ENCODE data around the gene ZNF516. TPM values are rescaled to one million over a fixed set of nuclear protein-coding genes. Genes with fewer than 3 reads are reported as not detected.
A peak's percentile ranks its signal among the peaks of the same experiment; 100 is the strongest.

Gene ZNF516
- total RNA-seq, 6 experiments from 2014 or later, result 34.6 to 52.2 (median 42.2) TPM

DNA sequence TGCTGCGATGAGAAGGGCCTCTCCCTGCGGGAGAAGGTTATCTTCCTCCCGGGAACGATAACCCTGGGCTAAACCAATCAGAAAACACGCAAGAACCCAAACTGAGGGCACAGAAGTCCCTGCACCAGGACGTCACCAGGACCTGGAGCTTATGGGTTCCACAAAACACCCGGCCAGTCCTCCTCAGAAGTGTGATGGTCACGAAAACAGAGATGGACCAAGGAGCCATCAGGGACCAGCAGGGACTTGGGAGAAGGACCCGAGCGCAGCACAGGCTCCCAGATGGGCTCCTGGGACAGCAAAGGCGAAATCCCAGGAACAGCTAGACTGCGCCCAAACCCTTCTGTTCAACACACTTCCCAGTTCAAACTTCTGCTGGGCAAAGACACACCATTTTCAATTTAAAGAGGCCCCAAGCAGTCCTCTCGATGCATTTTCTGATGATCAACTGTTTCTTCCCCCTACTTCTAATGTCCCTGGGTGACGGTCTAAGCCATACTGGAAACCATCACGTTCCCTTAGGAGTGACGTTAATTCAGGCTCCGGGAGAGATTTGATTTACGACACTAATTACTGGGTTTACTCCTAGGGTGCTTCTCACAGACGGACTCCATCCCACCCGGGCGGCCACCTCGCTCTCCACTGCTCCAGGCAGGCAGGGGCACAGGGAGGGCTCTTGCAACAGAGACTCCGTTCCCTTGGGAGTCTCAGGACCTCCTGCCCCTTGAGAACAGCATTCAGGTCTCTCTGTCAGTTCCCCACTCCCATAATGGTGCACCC is 29.2 kb downstream of the ZNF516 start:
- DNase-seq, result no peak
- TF ChIP-seq, protein P1, sequence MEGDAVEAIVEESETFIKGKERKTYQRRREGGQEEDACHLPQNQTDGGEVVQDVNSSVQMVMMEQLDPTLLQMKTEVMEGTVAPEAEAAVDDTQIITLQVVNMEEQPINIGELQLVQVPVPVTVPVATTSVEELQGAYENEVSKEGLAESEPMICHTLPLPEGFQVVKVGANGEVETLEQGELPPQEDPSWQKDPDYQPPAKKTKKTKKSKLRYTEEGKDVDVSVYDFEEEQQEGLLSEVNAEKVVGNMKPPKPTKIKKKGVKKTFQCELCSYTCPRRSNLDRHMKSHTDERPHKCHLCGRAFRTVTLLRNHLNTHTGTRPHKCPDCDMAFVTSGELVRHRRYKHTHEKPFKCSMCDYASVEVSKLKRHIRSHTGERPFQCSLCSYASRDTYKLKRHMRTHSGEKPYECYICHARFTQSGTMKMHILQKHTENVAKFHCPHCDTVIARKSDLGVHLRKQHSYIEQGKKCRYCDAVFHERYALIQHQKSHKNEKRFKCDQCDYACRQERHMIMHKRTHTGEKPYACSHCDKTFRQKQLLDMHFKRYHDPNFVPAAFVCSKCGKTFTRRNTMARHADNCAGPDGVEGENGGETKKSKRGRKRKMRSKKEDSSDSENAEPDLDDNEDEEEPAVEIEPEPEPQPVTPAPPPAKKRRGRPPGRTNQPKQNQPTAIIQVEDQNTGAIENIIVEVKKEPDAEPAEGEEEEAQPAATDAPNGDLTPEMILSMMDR (IDR thresholded peaks at IDR 0.05), result no peak
- H3K27me3 Mint-ChIP-seq (ENCODE audit: insufficient read depth), result no peaks in the 10 kb centered on the region
- peaks cover 47% of the 10 kb centered on the region for H3K4me1 Mint-ChIP-seq (ENCODE audit: low read depth)
- H3K4me3 Mint-ChIP-seq, result no peak overlapping the region
- H3K9me3 Mint-ChIP-seq, result no peaks in the 10 kb centered on the region
- H3K36me3 Mint-ChIP-seq (ENCODE audit: low read depth), result peaks cover 21% of the 10 kb centered on the region
- no peak overlapping the region for H3K27ac Mint-ChIP-seq

DNA sequence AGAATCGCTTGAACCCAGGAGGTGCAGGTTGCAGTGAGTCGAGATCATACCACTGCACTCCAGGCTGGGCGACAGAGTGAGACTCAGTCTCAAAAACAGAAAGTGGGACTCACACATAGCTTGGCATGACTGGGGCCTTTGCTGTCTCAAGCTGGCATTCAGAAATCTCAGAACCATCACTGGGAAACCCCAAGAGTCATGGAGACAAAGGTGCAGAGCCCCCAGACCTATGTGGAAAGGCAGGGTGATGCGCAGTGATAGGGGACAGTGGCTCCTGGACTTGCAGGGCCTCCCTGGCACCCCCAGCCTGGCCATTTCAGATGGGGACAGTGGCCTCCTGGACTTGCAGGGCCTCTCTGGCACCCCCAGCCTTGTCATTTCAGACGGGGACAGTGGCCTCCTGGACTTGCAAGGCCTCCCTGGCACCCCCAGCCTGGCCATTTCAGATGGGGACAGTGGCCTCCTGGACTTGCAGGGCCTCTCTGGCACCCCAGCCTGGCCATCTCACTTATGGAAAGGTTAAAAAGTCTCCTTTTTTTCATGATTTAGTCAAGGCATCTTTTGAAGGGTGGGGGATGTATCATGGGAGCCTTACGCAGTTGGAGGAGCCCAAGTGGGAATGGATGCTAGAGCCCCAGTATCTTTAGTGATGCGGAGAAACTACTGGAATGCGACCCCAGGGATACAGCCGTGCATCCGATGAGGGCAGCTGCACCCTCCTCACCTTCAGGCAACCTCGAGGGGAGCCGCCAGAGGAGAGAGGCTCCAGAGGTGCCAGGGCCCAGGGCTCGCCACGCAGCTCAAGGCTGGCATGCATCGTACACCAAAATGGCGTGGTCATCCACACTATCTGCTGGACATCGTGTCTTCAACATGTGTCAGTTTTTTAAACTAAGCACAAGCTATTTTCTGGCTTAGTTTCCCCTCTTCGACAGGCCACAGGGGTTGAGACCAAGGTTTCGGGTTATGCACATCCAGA is 30.5 kb downstream of the ZNF516 start:
- Mint-ChIP-seq H3K4me1 (ENCODE audit: low read depth) (peaks cover 47% of the 10 kb centered on the region), H3K36me3 (ENCODE audit: low read depth) (peaks cover 22% of the 10 kb centered on the region), H3K4me3 (no peak overlapping the region), H3K27me3 (ENCODE audit: insufficient read depth) (no peaks in the 10 kb centered on the region; the same call in 1 of the 2 replicates), H3K27ac (no peak overlapping the region), H3K9me3 (no peaks in the 10 kb centered on the region)
- TF ChIP-seq, protein P1 (IDR thresholded peaks at IDR 0.05), result no peak
- DNase-seq, result no peak

GRCh38 chr18:76463872-76464271 is 31.2 kb downstream of the ZNF516 start:
- Mint-ChIP-seq H3K4me1 (ENCODE audit: low read depth) (peaks cover 47% of the 10 kb centered on the region), H3K36me3 (ENCODE audit: low read depth) (peaks cover 29% of the 10 kb centered on the region), H3K27ac (no peak overlapping the region), H3K27me3 (ENCODE audit: insufficient read depth) (no peaks in the 10 kb centered on the region; the same call in 1 of the 2 replicates), H3K9me3 (no peaks in the 10 kb centered on the region), H3K4me3 (no peak overlapping the region)
- DNase-seq, result no peak
- TF ChIP-seq, protein P1 (IDR thresholded peaks at IDR 0.05), result no peak

GRCh38 chr18:76463358-76463757 is 31.7 kb downstream of the ZNF516 start:
- peaks cover 33% of the 10 kb centered on the region for H3K36me3 Mint-ChIP-seq (ENCODE audit: low read depth)
- DNase-seq, result no peak
- TF ChIP-seq, protein P1 (IDR thresholded peaks at IDR 0.05), result no peak
- peaks cover 47% of the 10 kb centered on the region for H3K4me1 Mint-ChIP-seq (ENCODE audit: low read depth)
- no peak overlapping the region for H3K4me3 Mint-ChIP-seq
- no peaks in the 10 kb centered on the region for H3K9me3 Mint-ChIP-seq
- H3K27ac Mint-ChIP-seq, result peak overlapping the region; percentile 55; the same call in 1 of the 2 replicates
- no peaks in the 10 kb centered on the region; the same call in 1 of the 2 replicates for H3K27me3 Mint-ChIP-seq (ENCODE audit: insufficient read depth)

DNA sequence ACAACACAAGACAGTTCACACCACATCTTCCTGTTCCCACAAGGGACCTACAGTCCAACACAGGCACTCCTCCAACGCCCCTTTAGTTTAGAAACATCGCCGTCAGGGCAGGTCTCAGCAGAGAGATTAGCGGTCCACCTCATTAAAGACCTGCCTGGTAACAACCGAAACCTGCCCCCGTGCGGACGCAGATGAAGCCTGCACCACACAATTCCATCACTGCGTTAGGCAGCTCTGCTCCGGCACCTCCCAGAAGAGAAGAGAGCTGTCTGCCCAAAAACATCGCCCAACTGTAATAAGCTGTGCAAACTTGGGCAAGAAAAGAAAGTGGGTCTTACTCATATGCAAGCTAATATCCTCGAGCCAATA is 32.7 kb downstream of the ZNF516 start:
- Mint-ChIP-seq H3K4me1 (ENCODE audit: low read depth) (peaks cover 48% of the 10 kb centered on the region), H3K36me3 (ENCODE audit: low read depth) (peaks cover 34% of the 10 kb centered on the region), H3K4me3 (no peak overlapping the region), H3K27me3 (ENCODE audit: insufficient read depth) (no peaks in the 10 kb centered on the region; the same call in 1 of the 2 replicates), H3K27ac (peak overlapping the region; percentile 6; the same call in 1 of the 2 replicates), H3K9me3 (no peaks in the 10 kb centered on the region)
- TF ChIP-seq, protein P1 (IDR thresholded peaks at IDR 0.05), result no peak
- DNase-seq, result no peak

Measured in HFFc6 (cell line).